WTC11 (cell line): ENCODE data around the gene NEK6. TPM values are rescaled to one million over a fixed set of nuclear protein-coding genes. Genes with fewer than 3 reads are reported as not detected.

Source experiments
- ATAC-seq: fragments of 200-7000 bp; cut with Tn5 transposase; 2 replicates; pipeline ENCODE4 v1.10.0; 2021; ENCODE audit warnings: mild to moderate bottlenecking, moderate library complexity
- CTCF ChIA-PET: fragments of 300-600 bp; sonication (Branson Sonifier 250); formaldehyde crosslinking; loops from one replicate; lab custom pipeline; 2021; ENCODE audit warnings: antibody characterized with exemption; lab: Charles Lee
- POLR2A ChIA-PET: fragments of 350-600 bp; sonication (Branson Sonifier 250); formaldehyde crosslinking; loops from one replicate; lab custom pipeline; 2021; ENCODE audit warnings: antibody characterized with exemption; lab: Charles Lee
- DNase-seq: peaks from one replicate; pipeline ENCODE4 v3.0.0; 2021; ENCODE audit warnings: low spot score
- H3K27ac Mint-ChIP-seq: 2 replicates; pipeline ENCODE4 v1.8.0; 2021; ENCODE audit warnings: mixed read lengths
- H3K27me3 Mint-ChIP-seq: 2 replicates; pipeline ENCODE4 v1.8.0; 2021; ENCODE audit warnings: low read depth, mild to moderate bottlenecking, moderate library complexity, mixed read lengths
- H3K36me3 Mint-ChIP-seq: 2 replicates; pipeline ENCODE4 v1.8.0; 2021; ENCODE audit warnings: mixed read lengths
- H3K4me1 Mint-ChIP-seq: 2 replicates; pipeline ENCODE4 v1.8.0; 2022; ENCODE audit warnings: mixed read lengths
- H3K4me3 Mint-ChIP-seq: 2 replicates; pipeline ENCODE4 v1.8.0; 2021; ENCODE audit warnings: mild to moderate bottlenecking, moderate library complexity, mixed read lengths
- H3K9me3 Mint-ChIP-seq: 2 replicates; pipeline ENCODE4 v1.8.0; 2021; ENCODE audit warnings: mixed read lengths
- AR ChIP-seq: fragments of 250-450 bp; sonication (Bioruptor Pico); IDR thresholded peaks from 2 replicates; pipeline ENCODE4 v1.9.0; 2021; ENCODE audit warnings: mild to moderate bottlenecking
- ESRRA ChIP-seq: sonication (generic); formaldehyde crosslinking; IDR thresholded peaks from 2 replicates; pipeline ENCODE4 v1.8.1; 2022; ENCODE audit warnings: mild to moderate bottlenecking, missing genetic modification reagents, borderline replicate concordance
- GABPB1 ChIP-seq: sonication (generic); formaldehyde crosslinking; IDR thresholded peaks from 2 replicates; pipeline ENCODE4 v1.8.1; 2023; ENCODE audit warnings: mild to moderate bottlenecking, missing genetic modification reagents
- JUN ChIP-seq: sonication (generic); formaldehyde crosslinking; IDR thresholded peaks from 2 replicates; pipeline ENCODE4 v1.8.0; 2023; ENCODE audit warnings: mild to moderate bottlenecking, missing genetic modification reagents
- NFE2L1 ChIP-seq: sonication (generic); formaldehyde crosslinking; IDR thresholded peaks from 2 replicates; pipeline ENCODE4 v1.8.1; 2023; ENCODE audit warnings: missing genetic modification reagents
- NFYB ChIP-seq: sonication (generic); formaldehyde crosslinking; conservative IDR thresholded peaks from 2 replicates; pipeline ENCODE4 v1.8.0; 2022; ENCODE audit warnings: low read depth, missing genetic modification reagents
- NR2C2 ChIP-seq: sonication (generic); formaldehyde crosslinking; IDR thresholded peaks from 2 replicates; pipeline ENCODE4 v1.8.0; 2022; ENCODE audit warnings: mild to moderate bottlenecking, missing genetic modification reagents
- RORB ChIP-seq: fragments of 250-450 bp; sonication (Bioruptor Pico); IDR thresholded peaks from 2 replicates; pipeline ENCODE4 v1.9.0; 2021; ENCODE audit warnings: mild to moderate bottlenecking
- SOX15 ChIP-seq: fragments of 250-450 bp; sonication (Bioruptor Pico); IDR thresholded peaks from 2 replicates; pipeline ENCODE4 v1.9.0; 2021; ENCODE audit warnings: mild to moderate bottlenecking
- SP1 ChIP-seq: sonication (generic); formaldehyde crosslinking; conservative IDR thresholded peaks from 2 replicates; pipeline ENCODE4 v1.8.1; 2022; ENCODE audit warnings: missing genetic modification reagents
- TCF7 ChIP-seq: sonication (generic); formaldehyde crosslinking; IDR thresholded peaks from 2 replicates; pipeline ENCODE4 v1.8.0; 2022; ENCODE audit warnings: mild to moderate bottlenecking, low read depth, missing genetic modification reagents, moderate library complexity
- ZNF138 ChIP-seq: sonication (generic); formaldehyde crosslinking; conservative IDR thresholded peaks from 2 replicates; pipeline ENCODE4 v1.8.1; 2022; ENCODE audit warnings: mild to moderate bottlenecking, moderate library complexity, missing genetic modification reagents
- ZNF416 ChIP-seq: fragments of 250-450 bp; sonication (Bioruptor Pico); IDR thresholded peaks from 2 replicates; pipeline ENCODE4 v1.9.0; 2021; ENCODE audit warnings: mild to moderate bottlenecking, inconsistent platforms
- total RNA-seq: library from RNA; stranded (reverse); gene quantifications from 3 replicates; pipeline ENCODE4 v1.2.3, GENCODE V29; 2021
- TF ChIP-seq, protein P1 (sequence below): sonication (generic); formaldehyde crosslinking; IDR thresholded peaks from 2 replicates; pipeline ENCODE4 v1.8.0; 2022; ENCODE audit warnings: mild to moderate bottlenecking, missing genetic modification reagents
- TF ChIP-seq, protein P2 (sequence below): fragments of 250-450 bp; sonication (Bioruptor Pico); IDR thresholded peaks from 2 replicates; pipeline ENCODE4 v1.8.0; 2021; ENCODE audit warnings: mild to moderate bottlenecking
- TF ChIP-seq, protein P3 (sequence below): sonication (generic); formaldehyde crosslinking; IDR thresholded peaks from 2 replicates; pipeline ENCODE4 v1.8.1; 2022; ENCODE audit warnings: low read depth, missing genetic modification reagents, borderline replicate concordance
- TF ChIP-seq, protein P4 (sequence below): sonication (generic); formaldehyde crosslinking; IDR thresholded peaks from 2 replicates; pipeline ENCODE4 v1.8.0; 2022; ENCODE audit warnings: mild to moderate bottlenecking, missing genetic modification reagents
- TF ChIP-seq, protein P5 (sequence below): sonication (generic); formaldehyde crosslinking; IDR thresholded peaks from 2 replicates; pipeline ENCODE4 v1.8.1; 2023; ENCODE audit warnings: mild to moderate bottlenecking, missing genetic modification reagents, moderate library complexity

The NEK6 gene
- total RNA-seq, 1 experiment from 2014 or later: 23.0 TPM

- no peaks in the 10 kb centered on the region for H3K27me3 Mint-ChIP-seq
- DNase-seq (no peak), ATAC-seq (no peak)
- TF ChIP-seq NFYB (CRISPR knock-in tag) (no peak), SOX15 (CRISPR knock-in tag) (no peak), SP1 (CRISPR knock-in tag) (no peak), ESRRA (CRISPR knock-in tag) (no peak), NFE2L1 (CRISPR knock-in tag) (no peak), ZNF138 (CRISPR knock-in tag) (no peak), ZNF416 (CRISPR knock-in tag) (no peak), GABPB1 (CRISPR knock-in tag) (no peak), AR (CRISPR knock-in tag) (no peak)
- TF ChIP-seq, protein P1, sequence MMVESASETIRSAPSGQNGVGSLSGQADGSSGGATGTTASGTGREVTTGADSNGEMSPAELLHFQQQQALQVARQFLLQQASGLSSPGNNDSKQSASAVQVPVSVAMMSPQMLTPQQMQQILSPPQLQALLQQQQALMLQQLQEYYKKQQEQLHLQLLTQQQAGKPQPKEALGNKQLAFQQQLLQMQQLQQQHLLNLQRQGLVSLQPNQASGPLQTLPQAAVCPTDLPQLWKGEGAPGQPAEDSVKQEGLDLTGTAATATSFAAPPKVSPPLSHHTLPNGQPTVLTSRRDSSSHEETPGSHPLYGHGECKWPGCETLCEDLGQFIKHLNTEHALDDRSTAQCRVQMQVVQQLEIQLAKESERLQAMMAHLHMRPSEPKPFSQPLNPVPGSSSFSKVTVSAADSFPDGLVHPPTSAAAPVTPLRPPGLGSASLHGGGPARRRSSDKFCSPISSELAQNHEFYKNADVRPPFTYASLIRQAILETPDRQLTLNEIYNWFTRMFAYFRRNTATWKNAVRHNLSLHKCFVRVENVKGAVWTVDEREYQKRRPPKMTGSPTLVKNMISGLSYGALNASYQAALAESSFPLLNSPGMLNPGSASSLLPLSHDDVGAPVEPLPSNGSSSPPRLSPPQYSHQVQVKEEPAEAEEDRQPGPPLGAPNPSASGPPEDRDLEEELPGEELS: no peak
- TF ChIP-seq, protein P2, sequence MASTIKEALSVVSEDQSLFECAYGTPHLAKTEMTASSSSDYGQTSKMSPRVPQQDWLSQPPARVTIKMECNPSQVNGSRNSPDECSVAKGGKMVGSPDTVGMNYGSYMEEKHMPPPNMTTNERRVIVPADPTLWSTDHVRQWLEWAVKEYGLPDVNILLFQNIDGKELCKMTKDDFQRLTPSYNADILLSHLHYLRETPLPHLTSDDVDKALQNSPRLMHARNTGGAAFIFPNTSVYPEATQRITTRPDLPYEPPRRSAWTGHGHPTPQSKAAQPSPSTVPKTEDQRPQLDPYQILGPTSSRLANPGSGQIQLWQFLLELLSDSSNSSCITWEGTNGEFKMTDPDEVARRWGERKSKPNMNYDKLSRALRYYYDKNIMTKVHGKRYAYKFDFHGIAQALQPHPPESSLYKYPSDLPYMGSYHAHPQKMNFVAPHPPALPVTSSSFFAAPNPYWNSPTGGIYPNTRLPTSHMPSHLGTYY (CRISPR knock-in tag): no peak
- TF ChIP-seq, protein P3, sequence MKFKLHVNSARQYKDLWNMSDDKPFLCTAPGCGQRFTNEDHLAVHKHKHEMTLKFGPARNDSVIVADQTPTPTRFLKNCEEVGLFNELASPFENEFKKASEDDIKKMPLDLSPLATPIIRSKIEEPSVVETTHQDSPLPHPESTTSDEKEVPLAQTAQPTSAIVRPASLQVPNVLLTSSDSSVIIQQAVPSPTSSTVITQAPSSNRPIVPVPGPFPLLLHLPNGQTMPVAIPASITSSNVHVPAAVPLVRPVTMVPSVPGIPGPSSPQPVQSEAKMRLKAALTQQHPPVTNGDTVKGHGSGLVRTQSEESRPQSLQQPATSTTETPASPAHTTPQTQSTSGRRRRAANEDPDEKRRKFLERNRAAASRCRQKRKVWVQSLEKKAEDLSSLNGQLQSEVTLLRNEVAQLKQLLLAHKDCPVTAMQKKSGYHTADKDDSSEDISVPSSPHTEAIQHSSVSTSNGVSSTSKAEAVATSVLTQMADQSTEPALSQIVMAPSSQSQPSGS: no peak
- TF ChIP-seq, protein P4, sequence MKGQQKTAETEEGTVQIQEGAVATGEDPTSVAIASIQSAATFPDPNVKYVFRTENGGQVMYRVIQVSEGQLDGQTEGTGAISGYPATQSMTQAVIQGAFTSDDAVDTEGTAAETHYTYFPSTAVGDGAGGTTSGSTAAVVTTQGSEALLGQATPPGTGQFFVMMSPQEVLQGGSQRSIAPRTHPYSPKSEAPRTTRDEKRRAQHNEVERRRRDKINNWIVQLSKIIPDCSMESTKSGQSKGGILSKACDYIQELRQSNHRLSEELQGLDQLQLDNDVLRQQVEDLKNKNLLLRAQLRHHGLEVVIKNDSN: no peak
- TF ChIP-seq, protein P5, sequence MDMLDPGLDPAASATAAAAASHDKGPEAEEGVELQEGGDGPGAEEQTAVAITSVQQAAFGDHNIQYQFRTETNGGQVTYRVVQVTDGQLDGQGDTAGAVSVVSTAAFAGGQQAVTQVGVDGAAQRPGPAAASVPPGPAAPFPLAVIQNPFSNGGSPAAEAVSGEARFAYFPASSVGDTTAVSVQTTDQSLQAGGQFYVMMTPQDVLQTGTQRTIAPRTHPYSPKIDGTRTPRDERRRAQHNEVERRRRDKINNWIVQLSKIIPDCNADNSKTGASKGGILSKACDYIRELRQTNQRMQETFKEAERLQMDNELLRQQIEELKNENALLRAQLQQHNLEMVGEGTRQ (CRISPR knock-in tag): no peak
- peaks cover 2% of the 10 kb centered on the region; the same call in 1 of the 2 replicates for H3K4me1 Mint-ChIP-seq
- ChIA-PET CTCF (no interaction called here), POLR2A (no interaction called here)
- no peak overlapping the region; the same call in 1 of the 2 replicates for H3K27ac Mint-ChIP-seq
- H3K4me3 Mint-ChIP-seq: no peak overlapping the region
- H3K36me3 Mint-ChIP-seq: no peaks in the 10 kb centered on the region
- H3K9me3 Mint-ChIP-seq: no peaks in the 10 kb centered on the region
Observed at GRCh38 chr9:124282442-124283227, 24.9 kb downstream of the NEK6 start.

DNA sequence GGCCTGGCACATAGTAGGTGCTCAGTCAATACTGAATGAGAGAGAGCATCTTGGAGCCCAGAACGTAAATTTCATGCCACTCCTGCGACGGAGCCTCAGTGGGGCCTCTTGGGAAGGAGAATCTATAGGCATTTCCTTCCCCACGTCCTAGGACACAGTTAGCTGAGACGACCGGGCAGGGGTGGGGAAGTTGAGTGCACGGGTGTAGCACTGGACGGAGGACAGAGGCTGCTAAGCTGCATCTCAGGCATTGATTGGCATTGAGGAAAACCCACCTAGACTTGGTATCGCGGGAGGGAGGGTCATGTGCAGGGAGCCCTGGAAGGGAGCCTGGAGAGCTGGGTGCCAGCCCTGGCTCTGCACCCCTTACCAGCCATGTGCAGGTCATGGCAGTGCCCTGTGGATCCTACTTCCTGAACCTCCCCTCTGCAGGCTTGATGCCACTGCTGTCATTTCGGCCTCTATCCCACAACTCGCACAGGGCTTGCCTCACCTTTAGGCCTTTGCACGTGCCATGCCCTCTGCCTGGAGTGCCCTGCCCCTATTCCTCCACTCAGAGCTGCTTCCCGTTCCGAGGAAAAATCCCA lies 25.6 kb downstream of the NEK6 start:
- no peak overlapping the region; the same call in 1 of the 2 replicates for H3K27ac Mint-ChIP-seq
- ATAC-seq: no peak
- DNase-seq: no peak
- no peak overlapping the region for H3K4me3 Mint-ChIP-seq
- H3K4me1 Mint-ChIP-seq: peaks cover 2% of the 10 kb centered on the region; the same call in 1 of the 2 replicates
- ChIA-PET POLR2A (no interaction called here), CTCF (no interaction called here)
- H3K9me3 Mint-ChIP-seq: no peaks in the 10 kb centered on the region
- no peaks in the 10 kb centered on the region for H3K36me3 Mint-ChIP-seq
- no peak for TF ChIP-seq RORB
- no peak for TF ChIP-seq TCF7 (CRISPR knock-in tag)
- TF ChIP-seq JUN (CRISPR knock-in tag): no peak
- TF ChIP-seq AR (CRISPR knock-in tag): no peak
- no peak for TF ChIP-seq NR2C2 (CRISPR knock-in tag)
- H3K27me3 Mint-ChIP-seq: no peaks in the 10 kb centered on the region
